DMS153 (cell line): ENCODE results near the gene VAC14.
A peak's percentile ranks its signal among the peaks of the same experiment; 100 is the strongest.
"Not testable (repeated sequence)": the region's sequence is repeated elsewhere in the genome, so short reads cannot be mapped to it uniquely, and the experiment has no call there.

Source experiments
- DNase-seq: peaks from one replicate; lab custom pipeline; 2025; lab: John Stamatoyannopoulos, UW

VAC14 gene

DNA sequence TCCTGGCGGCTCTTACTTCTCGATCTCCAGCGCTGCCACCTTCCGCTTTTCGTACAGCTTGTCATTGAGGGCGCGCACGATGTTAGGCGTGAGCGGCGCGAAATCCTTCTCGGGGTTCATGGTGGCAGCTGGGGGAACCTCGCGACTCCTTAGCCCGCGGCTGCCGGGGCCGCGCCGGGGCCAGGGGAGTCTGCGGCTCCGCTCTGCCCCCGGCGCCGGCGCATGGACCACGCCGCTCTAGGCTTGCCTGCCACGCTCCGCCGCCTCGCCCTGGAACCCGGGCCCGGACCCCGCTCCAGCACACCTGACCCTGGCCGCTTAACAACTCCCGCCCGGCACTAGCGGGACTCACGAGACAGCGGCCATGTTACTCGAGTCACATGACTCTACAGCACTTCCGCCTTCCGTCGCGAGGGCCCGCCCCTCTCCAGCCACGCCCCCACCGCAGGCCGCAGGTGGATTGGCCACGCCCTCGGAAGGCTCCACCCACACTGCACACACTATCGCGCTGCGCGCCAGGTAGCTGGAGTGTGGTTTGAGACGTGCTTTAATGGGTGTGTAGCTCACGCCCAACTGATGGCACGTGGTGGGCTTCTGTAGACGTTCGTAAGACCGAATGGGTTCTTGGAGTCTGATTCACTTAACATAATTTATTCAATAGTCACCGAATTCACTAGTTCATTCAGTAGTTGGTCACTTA lies at the start of gene VAC14:
TSS of gene VAC14 (minus strand) at position 378 of the 700 bp plus-strand sequence. CDS start at position 120, 258 bp downstream.
- peak; percentile 91 for DNase-seq

DNA sequence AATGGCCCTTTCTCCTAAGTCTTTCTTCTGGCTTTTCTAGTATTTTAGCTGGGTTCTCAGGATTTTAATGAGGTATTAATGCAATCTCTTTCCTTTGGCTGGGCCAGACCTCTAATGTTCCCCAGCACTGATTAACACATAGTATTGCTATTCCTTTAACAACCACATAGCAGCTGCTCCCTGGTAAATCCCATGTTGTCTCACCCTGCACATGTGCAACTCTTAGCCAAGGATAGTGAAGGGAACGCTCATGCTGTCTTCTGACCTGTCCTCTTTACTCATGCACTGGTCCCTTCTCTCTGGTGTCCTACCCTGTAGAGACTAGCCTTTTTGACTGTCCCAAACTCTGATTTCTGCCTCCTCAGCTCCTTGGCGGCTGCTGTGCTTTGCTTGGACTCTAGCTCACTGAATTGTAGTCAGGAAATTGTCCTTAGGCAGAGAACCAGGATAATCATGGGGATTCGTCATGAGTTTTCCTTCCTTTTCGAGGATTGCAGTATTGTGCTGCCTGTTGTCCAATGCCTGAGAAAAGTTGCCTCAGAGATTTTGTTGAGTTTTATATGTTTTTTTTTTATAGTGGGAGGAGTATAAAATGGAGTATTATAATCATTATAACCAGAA lies 22.6 kb upstream of the VAC14 start:
- not testable (repeated sequence) for DNase-seq

DNA sequence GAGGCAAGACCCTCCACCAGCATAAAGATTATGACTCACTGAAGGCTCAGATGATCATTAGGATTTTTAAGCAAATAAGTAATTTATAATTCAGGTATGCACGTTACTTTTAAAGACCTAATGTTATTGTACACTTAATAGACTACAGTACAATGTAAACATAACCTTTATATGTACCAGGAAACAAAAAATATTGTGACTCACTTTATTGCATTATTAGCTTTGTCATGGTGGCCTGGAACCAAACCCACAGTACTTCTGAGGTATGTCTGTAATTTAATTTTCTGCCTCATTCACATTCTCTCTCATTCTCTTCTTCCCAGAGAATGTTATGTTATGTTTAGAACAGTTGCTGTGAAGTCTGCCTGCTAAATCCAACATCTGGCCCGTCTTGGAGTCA lies 21.8 kb upstream of the VAC14 start:
- DNase-seq, result not testable (repeated sequence)

DNA sequence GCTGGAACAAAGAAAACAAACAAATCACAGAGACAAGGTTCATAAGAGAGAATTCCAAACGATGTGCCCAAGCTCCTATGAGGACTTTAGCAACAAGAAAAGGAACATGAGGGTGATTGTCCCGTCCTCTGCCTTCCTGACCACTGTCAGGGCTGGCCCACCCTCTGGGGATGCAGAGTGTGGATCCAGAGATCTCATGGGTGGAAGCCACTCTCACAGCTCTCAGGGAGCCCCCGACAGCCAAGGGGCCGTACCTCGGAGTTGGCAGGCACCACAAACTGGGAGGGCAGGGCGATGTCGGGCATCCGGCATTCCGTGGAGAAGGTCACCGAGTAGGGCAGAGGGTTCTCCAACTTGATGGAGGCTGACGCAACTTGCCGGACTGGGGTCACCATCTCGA lies 17.1 kb upstream of the VAC14 start:
- DNase-seq, result not testable (repeated sequence)

DNA sequence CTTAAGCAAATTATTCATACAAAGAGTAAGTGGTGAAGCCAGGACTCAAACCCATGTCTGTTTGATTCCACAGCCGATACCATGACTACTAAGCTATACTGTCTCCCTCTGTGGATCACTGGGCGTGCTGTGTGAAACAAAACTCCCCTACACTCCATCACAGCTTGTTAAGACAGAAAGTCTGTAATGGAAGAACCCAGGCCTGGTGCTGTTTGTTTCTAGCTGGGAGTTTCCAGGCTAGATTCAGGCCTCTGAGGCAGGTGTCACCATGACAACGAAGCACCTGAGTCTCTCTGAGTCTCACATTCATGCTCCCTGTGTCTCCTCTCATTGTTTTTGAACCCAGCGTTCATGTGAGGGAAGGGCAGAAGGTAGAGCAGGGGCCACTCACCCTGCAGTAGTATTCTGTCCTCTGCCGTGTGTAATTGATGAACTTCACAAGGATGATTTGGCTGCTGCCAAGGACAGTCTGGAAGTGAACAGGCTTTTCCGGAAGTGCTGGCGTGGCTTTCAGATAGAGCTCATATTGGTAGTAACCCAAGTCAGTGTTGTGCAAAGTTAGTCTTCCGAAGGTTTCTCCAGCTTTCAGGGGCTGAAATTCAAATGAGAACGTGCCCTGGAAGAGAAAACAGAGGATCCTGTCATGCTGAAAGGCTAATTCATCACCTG lies 8.6 kb upstream of the VAC14 start:
- DNase-seq, result peak; percentile 66

DNA sequence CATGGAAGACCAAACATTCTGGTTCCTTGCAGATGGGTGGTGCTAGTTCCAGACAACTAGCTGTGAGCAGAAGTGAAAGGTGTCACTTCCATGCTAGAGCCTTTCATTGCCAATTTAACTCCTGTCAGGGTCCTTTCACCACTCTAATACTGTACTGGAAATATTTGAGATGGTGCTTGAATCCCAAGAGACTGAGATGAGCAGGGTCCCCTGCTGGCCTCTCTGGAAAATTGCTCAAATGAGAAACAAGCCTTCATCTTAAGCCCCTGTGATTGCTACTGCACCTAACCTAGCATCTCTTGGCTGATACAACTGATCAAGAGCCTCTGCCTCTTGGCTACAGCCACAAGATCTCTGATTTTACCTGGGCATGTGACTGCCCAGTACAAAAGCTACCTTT lies 7.4 kb upstream of the VAC14 start:
- no peak for DNase-seq

DNA sequence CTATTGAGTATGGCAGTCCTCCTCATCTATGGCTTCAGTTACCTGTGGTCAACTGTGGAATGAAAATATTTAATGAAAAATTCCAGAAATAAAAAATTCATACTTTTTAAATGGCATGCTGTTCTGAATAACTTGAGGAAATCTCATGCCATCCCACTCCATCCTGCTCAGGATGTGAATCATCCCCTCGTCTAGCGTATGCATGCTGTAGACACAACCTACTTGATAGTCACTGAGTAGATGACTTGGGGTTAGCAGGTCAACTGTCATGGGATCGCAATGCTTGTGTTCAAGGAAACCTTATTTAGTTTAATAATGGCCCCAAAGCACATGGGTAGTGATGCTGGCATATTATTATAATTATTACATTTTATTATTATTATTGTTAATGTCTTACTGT lies 4.8 kb upstream of the VAC14 start:
- DNase-seq, result no peak

DNA sequence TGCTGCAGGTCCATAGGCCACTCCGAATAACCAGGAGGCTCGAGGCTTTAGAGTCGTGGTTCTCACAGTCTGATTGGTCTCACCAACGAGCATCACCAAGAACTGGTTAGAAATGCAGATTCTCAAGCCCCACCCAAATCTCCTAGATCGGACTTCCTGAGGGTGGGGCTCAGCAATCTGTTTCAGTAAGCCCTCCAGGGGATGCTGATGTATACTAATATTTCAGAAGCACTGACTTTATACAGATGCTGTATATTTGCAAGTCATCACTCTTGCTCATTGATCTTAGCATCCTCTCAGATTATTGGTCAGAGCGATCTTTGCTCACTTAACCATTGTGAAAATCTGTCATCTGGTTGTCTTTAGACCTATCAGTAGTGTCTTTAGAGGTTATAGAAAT lies 4.4 kb upstream of the VAC14 start:
- no peak for DNase-seq

DNA sequence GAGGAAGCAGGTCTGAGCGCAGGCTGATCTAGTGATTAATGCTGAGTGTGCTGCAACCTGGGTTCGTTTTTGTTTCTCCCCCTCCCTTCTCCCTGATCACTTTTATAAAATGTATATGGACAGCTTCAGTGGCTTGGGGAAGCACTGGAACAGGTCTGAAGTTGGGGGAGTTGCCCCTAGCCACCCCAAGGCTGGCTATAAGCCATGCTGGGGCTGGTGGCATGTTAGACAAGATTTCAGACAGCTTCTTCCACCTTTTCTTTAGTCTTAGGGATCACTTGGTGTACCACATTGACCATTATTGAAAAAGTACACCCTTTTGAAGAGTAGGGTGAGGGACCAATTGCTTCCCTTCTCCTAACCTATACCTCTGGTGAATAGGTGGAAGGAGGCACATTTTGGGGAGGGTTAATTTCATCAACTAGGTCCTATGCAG lies 3.8 kb upstream of the VAC14 start:
- DNase-seq, result no peak

DNA sequence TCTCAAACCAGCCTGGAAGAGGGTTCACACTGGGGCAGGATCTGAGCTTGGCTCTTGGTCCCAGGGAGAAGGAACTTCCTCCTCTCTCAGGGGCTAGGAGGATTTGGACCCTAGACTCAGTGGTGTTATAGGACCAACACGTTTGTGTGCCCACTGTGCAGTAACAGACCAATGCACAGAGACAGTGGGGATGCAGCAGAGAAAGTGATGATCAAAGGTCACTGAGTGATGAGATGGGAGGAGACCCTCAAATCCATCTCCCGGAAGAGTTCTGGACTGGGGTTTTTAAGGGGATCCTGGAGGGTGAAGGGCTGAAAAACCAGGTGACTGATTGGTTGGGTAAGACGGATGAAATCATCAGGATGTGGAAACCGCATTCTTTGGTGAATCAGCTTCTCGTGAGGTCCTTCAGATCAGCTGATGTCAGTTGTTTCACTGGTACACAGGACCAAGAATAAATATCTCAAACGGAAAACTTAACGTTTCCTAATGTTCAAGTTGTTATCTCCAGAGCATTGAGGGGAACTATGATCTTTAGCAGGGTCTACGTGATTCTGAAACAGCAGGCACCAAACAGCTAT lies 3.3 kb upstream of the VAC14 start:
- DNase-seq, result no peak

DNA sequence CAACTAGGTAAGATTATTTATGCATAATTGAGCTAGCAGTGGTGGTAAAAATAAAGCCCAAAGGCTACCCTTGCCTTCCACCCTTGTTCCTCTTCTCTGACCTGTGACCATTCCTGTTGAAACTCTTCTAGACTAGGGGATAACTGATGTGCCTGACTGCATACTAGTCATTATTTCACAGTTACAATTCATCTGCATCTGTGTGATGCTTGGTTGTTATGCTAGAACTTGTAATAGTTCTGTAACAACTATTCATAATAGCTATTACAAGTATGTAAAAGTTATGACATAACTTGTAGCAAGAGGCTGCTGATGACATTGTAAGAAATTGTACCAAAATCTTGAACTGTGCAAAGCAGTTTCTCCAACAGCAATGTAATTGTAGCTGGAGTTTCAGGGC lies 2.4 kb upstream of the VAC14 start:
- no peak for DNase-seq

DNA sequence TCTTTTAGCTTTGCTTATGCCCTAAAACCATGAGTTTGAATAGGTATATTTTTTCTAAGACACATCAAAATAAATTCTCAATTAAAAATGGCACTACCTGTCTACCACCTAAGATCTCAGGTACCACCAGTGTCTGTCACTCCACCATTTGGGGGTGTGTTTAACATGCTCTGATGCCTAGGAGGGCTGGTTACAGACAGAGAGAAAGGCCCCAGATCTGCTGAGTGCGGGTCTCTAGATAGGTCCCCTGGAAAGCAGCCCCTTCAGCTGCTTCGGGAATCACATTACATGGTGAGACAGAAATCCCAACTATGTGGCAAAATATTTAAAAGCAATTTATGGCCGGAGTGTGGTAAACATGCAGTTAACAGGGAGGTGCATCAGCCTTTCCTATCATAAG lies 653 bp upstream of the VAC14 start:
- no peak for DNase-seq

DNA sequence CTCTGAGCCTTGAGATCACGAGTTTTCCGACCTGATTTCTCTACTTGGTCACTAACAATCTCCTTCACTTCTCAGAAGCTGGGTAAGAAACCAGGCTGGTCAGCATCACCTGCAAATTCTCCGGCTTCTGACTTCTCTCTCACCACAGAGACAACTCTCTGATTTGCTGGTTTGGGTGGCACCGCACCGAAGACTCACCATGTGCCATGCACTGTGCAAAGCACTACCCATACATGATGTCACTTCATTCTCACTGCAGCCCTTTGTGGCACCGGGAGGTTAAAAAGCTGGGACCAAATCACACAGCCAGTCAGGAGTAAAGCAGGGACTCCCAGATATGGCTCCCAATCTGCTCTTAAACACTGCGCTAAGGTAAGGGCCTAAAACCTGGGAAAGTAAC lies 647 bp downstream of the VAC14 start:
- no peak for DNase-seq

DNA sequence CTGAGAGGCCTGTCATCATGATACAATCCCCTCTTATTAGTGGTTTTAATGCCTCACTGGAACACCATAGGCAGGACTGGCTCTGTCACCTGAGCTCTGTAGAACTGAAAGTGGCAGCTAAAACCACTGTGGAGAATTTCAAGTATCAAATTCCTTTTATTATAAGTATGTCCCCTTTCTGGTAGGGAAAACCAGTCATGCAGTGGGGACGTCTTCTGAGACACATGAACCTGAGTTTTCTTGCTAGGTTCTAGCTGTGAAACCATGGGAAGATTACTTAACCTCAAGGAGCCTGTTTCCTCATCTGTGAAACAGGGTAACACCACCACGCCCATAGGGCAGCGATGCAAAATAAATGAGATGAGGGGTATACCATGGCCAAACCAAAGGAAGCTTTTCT lies 4.7 kb downstream of the VAC14 start:
- DNase-seq, result no peak

DNA sequence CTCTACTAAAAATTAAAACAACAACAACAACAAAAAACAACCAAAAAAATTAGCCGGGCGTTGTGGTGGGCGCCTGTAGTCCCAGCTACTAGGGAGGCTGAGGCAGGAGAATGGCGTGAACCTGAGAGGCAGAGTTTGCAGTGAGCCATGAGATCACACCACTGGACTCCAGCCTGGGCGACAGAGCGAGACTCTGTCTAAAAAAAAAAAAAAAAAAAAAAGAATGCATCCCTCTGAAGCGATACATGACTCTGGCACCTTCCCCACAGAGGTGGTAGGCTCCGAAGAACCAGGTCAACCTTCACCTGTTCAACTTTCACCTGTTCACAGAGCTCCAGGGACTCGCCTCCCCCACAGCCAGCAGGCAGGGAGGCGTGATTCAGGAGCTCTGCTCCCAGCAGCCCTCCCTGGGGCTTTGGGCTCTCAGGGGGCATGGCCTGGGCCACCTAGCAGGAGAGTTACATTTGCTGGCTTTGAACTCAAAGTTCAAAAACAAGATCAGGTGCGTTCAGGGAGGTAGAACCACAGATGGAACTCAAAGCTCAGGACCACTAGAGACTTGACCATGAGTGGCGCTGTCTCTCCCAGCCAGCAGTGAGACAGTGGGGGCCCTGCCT lies 5.6 kb downstream of the VAC14 start:
- DNase-seq, result no peak

DNA sequence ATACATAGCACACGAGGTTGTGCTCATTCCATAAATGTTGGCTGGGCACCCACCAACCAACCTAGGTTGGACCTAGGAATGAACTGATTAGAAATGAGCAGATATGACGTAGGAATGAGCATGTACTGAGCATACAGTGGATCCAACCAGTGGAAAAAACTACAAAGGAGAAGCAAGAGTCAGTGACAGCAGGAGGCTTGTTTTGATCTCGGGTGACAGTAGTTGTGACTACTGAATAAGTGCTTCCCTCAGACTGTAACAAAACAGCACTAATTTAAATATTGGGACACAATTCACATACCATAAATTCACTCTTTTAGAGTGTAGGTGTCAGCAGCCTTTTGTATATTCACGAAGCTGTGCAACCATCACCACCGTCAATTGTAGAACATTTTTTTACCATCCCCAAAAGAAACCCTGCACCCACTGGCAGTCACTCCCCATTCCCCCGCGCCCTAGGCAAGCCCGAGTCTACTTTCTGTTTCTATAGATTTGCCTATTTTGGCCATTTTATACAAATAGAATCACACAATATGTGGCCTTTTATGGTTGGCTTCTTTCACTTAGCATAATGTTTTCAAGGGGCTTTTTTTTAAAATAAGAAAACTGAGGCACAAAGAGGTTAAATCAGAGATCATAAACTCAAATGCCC lies 7.0 kb downstream of the VAC14 start:
- no peak for DNase-seq

DNA sequence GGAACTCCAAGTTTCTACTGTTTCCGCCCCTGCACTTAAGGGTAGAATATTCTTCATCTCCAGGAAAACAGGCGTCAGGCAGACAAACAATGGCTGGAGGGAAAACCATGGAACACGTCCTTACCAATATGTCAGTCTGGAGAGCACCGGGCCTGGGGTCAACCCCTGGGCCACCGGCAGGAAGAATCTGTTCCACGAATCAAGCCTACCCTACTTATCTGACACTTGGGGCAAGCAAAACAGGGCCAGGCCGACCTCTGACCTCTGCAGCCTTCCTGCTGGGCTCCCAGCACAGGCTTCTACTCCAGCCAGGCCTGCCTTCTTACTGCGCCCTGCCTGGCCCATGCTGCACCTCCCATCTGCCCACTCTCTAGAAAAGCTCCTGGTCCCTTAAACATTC lies 10.1 kb downstream of the VAC14 start:
- no peak for DNase-seq

DNA sequence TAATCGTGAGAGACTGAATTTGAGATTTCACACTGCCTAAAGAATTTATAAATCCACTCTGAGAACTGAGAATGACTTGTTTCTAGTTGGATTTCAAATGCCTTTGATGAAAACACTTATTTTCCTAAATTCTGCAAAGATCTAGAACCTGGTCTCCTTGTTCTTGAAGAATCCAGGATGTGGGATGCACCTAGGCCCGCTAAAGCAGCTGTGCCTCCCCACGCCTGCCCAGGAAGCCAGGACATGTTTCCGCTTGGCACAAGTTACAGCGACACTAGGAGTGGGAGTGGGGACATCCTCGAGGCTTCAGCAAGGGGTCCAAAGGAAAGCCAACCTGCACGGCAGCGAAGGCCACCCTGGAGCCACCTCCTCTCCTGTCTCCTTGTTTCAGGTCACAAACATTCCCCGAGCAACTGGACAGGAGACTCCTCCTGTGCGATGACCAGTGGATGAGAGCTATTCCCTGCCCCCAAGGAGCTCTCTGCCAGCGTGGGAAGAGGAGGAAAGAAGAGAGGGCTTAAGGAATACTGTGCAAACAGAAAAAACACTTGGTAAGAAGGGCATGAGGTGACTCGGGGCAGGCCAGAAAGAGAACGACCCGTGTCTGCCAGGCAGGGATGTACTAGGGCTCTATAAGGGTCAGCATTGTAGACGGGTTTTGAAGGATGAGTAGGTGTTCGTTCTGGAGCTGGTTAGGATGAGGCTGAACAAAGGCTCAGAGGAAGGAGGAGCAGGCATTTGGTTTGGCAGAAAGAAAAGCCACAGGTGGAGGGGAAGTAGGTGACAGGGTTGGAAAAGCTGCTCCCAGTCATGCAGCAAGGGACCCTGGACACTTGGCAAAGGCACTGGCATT lies 11.1 kb downstream of the VAC14 start:
- no peak for DNase-seq

DNA sequence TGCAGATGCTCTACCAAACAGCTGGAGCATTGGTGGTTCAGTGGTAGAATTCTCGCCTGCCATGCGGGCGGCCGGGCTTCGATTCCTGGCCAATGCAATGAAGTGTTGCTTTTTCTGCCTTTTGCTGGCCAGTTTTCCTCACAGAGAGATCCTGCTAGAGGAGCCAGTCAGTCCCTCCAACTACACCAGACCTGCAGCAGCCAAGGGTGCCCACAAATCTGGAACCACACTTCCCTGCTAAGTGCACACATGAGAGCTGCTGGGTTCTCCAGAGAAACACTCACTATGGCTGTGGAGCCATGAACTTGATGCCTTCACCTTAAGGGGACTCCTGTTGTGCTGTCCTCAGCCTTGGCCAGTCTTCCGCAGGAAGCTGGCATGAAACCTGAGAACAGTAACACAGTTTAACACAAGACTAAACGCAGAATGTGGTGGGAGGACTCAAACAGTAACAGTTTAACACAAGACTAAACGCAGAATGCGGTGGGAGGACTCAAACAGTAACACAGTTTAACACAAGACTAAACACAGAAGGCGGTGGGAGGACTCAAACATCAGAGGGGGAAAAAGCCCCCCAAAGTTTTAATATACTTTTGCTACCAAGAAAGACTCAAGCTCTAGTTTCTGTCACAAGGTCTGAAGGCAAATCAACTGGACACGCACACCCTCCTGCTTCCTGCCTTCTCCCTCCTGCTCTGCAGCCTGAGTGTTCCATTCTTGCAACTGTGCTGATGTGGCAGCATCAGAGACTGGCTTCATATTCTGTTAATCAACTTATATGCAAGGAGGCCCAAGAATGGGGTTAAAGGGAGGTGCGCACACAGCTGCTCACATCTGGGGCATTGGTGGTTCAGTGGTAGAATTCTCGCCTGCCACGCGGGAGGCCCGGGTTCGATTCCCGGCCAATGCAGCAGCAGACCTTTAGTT lies 12.0 kb downstream of the VAC14 start:
- DNase-seq, result no peak
